GM23338 (cell line): ENCODE measurements around the gene ZMAT3. TPM values are rescaled to one million over a fixed set of nuclear protein-coding genes. Genes with fewer than 3 reads are reported as not detected.

Experiments used
- ATAC-seq: fragments of 200-7000 bp; cut with Tn5 transposase; 3 replicates; pipeline ENCODE4 v1.9.1; 2020
- DNase-seq: peaks from one replicate; pipeline ENCODE4 v3.0.0-alpha.2; 2015; ENCODE audit warnings: low spot score
- H2AFZ ChIP-seq: fragments of 200-600 bp; sonication (generic); 2 replicates; pipeline ENCODE4 v1.8.0; 2016; ENCODE audit warnings: antibody characterized with exemption, mild to moderate bottlenecking, moderate library complexity
- H3F3A ChIP-seq: fragments of 200-600 bp; sonication (generic); replicated peaks from 2 replicates; pipeline ENCODE4 v1.8.0; 2017; ENCODE audit warnings: antibody characterized with exemption, mixed run types, low read depth
- H3K27ac ChIP-seq: fragments of 200-600 bp; sonication (generic); 2 replicates; pipeline ENCODE4 v1.6.1; 2016; ENCODE audit warnings: low read depth
- H3K27me3 ChIP-seq: fragments of 200-600 bp; sonication (generic); 2 replicates; pipeline ENCODE4 v1.8.0; 2016; ENCODE audit warnings: mild to moderate bottlenecking, mixed run types, moderate library complexity; ENCODE audit not compliant: insufficient read depth
- H3K36me3 ChIP-seq: fragments of 200-600 bp; sonication (generic); 2 replicates; pipeline ENCODE4 v1.8.0; 2016; ENCODE audit warnings: mild to moderate bottlenecking; ENCODE audit not compliant: insufficient read depth
- H3K4me1 ChIP-seq: fragments of 200-600 bp; sonication (generic); 2 replicates; pipeline ENCODE4 v1.8.0; 2016; ENCODE audit warnings: mild to moderate bottlenecking, moderate library complexity; ENCODE audit not compliant: insufficient read depth
- H3K4me2 ChIP-seq: fragments of 200-600 bp; sonication (generic); 2 replicates; pipeline ENCODE4 v1.7.1; 2017; ENCODE audit warnings: mixed run types
- H3K4me3 ChIP-seq: fragments of 200-600 bp; sonication (generic); 2 replicates; pipeline ENCODE4 v1.6.1; 2016; ENCODE audit warnings: mixed run types
- H3K79me2 ChIP-seq: fragments of 200-600 bp; sonication (generic); replicated peaks from 2 replicates; pipeline ENCODE4 v1.8.0; 2017; ENCODE audit warnings: mild to moderate bottlenecking; ENCODE audit not compliant: insufficient read depth
- H3K9me2 ChIP-seq: fragments of 200-600 bp; sonication (generic); 2 replicates; pipeline ENCODE4 v1.8.0; 2017; ENCODE audit not compliant: insufficient read depth
- H4K20me1 ChIP-seq: fragments of 200-600 bp; sonication (generic); replicated peaks from 2 replicates; pipeline ENCODE4 v1.8.0; 2017; ENCODE audit warnings: mild to moderate bottlenecking; ENCODE audit not compliant: insufficient read depth
- H3K27ac Mint-ChIP-seq: 2 replicates; pipeline ENCODE4 v1.8.0; 2020; ENCODE audit warnings: inconsistent platforms, mild to moderate bottlenecking, moderate library complexity, mixed read lengths
- H3K27me3 Mint-ChIP-seq: 3 replicates; pipeline ENCODE4 v1.8.0; 2022; ENCODE audit warnings: low read depth, mild to moderate bottlenecking, moderate library complexity, mixed read lengths, inconsistent platforms; ENCODE audit not compliant: insufficient read depth, poor library complexity
- H3K36me3 Mint-ChIP-seq: 3 replicates; pipeline ENCODE4 v1.8.0; 2021; ENCODE audit warnings: low read depth, mild to moderate bottlenecking, inconsistent platforms, moderate library complexity, mixed read lengths
- H3K4me1 Mint-ChIP-seq: 3 replicates; pipeline ENCODE4 v1.8.0; 2020; ENCODE audit warnings: mild to moderate bottlenecking, inconsistent platforms, mixed read lengths
- H3K4me3 Mint-ChIP-seq: 3 replicates; pipeline ENCODE4 v1.8.0; 2021; ENCODE audit warnings: moderate library complexity, mild to moderate bottlenecking, inconsistent platforms, mixed read lengths
- H3K9me3 Mint-ChIP-seq: 3 replicates; pipeline ENCODE4 v1.8.0; 2020; ENCODE audit warnings: moderate library complexity, mild to moderate bottlenecking, inconsistent platforms, mixed read lengths
- JUNB ChIP-seq: IDR thresholded peaks from one replicate; pipeline ENCODE4 v1.6.1; 2016; ENCODE audit warnings: antibody characterized with exemption; ENCODE audit not compliant: unreplicated experiment
- NANOG ChIP-seq: IDR thresholded peaks from 2 replicates; pipeline ENCODE4 v1.6.1; 2016; ENCODE audit warnings: antibody characterized with exemption, borderline replicate concordance
- STAT1 ChIP-seq: IDR thresholded peaks from one replicate; pipeline ENCODE4 v1.6.1; 2016; ENCODE audit warnings: antibody characterized with exemption; ENCODE audit not compliant: unreplicated experiment
- ZNF331 ChIP-seq: fragments of 250-450 bp; sonication (Bioruptor Pico); IDR thresholded peaks from 2 replicates; pipeline ENCODE4 v1.5.0; 2020; ENCODE audit warnings: low read depth, mild to moderate bottlenecking, moderate library complexity
- polyA plus RNA-seq: library from polyadenylated mRNA; unstranded; fragments of >200 nt; fragmentation: Nextera tagmentation; extraction: Ambion mirVana; gene quantifications from 2 replicates; pipeline ENCODE4 v1.2.1, GENCODE V29; 2016
- total RNA-seq: library from RNA; depleted of rRNA; stranded (reverse); fragments of >200 nt; shearing (Covaris generic); gene quantifications from 2 replicates; pipeline ENCODE4 v1.2.3, GENCODE V29; 2014
- TF ChIP-seq, protein P1 (sequence below): IDR thresholded peaks from one replicate; pipeline ENCODE4 v1.6.1; 2018; ENCODE audit warnings: antibody characterized with exemption; ENCODE audit not compliant: unreplicated experiment
- TF ChIP-seq, protein P2 (sequence below), 2 experiments: fragments of 200-600 bp in 1 of 2; sonication (generic) in 1 of 2; conservative IDR thresholded peaks; 2 replicates each; pipeline versions ENCODE4 v1.5.1 to v1.6.1; 2016 to 2017; ENCODE audit warnings: antibody characterized with exemption in 2 of 2, low read depth in 2 of 2, mild to moderate bottlenecking in 2 of 2, moderate library complexity in 1 of 2
- TF ChIP-seq, protein P3 (sequence below): fragments of 250-450 bp; sonication (Bioruptor Pico); IDR thresholded peaks from 2 replicates; pipeline ENCODE4 v1.5.0; 2020; ENCODE audit warnings: mild to moderate bottlenecking, moderate library complexity
- TF ChIP-seq, protein P4 (sequence below): IDR thresholded peaks from 2 replicates; pipeline ENCODE4 v1.6.1; 2016; ENCODE audit warnings: antibody characterized with exemption

Gene ZMAT3
- total and polyA plus RNA-seq, 2 experiments from 2014 or later, result 10.0 to 17.3 TPM

DNA sequence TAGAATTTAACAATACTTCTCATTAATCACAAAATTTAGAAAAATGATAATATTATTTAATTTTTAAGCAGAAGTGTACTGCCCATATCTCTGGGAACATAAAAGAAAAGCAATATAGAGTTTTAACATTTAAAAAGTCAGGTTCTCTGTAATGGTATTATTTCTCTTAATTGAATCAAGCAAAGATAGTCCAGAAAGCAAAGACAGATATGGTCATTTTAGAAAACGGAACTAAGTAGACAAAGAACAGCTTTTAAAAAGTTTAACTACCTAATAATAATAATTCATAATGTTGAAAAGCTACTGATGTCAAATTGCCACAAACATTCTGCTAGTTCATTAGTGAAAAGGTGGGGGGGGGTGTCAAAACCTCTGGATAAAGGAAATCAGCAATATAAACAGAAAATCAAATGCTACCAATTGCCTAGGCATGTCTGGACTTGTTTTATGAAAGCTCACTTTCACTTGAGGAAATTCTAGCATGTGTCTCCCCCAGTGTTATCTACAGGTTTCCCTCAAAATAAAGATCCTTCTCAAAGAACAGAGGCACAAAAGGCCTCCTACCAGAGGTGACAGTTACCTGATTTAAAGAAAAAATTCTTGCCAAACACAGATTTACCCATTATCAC is 1.7 kb downstream of the ZMAT3 start:
- H3K36me3 Mint-ChIP-seq, result no peaks in the 10 kb centered on the region
- TF ChIP-seq NANOG (no peak), JUNB (no peak), ZNF331 (CRISPR knock-in tag) (no peak), STAT1 (no peak)
- TF ChIP-seq, protein P1, sequence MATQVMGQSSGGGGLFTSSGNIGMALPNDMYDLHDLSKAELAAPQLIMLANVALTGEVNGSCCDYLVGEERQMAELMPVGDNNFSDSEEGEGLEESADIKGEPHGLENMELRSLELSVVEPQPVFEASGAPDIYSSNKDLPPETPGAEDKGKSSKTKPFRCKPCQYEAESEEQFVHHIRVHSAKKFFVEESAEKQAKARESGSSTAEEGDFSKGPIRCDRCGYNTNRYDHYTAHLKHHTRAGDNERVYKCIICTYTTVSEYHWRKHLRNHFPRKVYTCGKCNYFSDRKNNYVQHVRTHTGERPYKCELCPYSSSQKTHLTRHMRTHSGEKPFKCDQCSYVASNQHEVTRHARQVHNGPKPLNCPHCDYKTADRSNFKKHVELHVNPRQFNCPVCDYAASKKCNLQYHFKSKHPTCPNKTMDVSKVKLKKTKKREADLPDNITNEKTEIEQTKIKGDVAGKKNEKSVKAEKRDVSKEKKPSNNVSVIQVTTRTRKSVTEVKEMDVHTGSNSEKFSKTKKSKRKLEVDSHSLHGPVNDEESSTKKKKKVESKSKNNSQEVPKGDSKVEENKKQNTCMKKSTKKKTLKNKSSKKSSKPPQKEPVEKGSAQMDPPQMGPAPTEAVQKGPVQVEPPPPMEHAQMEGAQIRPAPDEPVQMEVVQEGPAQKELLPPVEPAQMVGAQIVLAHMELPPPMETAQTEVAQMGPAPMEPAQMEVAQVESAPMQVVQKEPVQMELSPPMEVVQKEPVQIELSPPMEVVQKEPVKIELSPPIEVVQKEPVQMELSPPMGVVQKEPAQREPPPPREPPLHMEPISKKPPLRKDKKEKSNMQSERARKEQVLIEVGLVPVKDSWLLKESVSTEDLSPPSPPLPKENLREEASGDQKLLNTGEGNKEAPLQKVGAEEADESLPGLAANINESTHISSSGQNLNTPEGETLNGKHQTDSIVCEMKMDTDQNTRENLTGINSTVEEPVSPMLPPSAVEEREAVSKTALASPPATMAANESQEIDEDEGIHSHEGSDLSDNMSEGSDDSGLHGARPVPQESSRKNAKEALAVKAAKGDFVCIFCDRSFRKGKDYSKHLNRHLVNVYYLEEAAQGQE, result no peak
- TF ChIP-seq, protein P2, sequence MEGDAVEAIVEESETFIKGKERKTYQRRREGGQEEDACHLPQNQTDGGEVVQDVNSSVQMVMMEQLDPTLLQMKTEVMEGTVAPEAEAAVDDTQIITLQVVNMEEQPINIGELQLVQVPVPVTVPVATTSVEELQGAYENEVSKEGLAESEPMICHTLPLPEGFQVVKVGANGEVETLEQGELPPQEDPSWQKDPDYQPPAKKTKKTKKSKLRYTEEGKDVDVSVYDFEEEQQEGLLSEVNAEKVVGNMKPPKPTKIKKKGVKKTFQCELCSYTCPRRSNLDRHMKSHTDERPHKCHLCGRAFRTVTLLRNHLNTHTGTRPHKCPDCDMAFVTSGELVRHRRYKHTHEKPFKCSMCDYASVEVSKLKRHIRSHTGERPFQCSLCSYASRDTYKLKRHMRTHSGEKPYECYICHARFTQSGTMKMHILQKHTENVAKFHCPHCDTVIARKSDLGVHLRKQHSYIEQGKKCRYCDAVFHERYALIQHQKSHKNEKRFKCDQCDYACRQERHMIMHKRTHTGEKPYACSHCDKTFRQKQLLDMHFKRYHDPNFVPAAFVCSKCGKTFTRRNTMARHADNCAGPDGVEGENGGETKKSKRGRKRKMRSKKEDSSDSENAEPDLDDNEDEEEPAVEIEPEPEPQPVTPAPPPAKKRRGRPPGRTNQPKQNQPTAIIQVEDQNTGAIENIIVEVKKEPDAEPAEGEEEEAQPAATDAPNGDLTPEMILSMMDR (conservative IDR thresholded peaks at IDR 0.05; ENCODE audit: low read depth in 2 of 2), result no peak
- TF ChIP-seq, protein P3, sequence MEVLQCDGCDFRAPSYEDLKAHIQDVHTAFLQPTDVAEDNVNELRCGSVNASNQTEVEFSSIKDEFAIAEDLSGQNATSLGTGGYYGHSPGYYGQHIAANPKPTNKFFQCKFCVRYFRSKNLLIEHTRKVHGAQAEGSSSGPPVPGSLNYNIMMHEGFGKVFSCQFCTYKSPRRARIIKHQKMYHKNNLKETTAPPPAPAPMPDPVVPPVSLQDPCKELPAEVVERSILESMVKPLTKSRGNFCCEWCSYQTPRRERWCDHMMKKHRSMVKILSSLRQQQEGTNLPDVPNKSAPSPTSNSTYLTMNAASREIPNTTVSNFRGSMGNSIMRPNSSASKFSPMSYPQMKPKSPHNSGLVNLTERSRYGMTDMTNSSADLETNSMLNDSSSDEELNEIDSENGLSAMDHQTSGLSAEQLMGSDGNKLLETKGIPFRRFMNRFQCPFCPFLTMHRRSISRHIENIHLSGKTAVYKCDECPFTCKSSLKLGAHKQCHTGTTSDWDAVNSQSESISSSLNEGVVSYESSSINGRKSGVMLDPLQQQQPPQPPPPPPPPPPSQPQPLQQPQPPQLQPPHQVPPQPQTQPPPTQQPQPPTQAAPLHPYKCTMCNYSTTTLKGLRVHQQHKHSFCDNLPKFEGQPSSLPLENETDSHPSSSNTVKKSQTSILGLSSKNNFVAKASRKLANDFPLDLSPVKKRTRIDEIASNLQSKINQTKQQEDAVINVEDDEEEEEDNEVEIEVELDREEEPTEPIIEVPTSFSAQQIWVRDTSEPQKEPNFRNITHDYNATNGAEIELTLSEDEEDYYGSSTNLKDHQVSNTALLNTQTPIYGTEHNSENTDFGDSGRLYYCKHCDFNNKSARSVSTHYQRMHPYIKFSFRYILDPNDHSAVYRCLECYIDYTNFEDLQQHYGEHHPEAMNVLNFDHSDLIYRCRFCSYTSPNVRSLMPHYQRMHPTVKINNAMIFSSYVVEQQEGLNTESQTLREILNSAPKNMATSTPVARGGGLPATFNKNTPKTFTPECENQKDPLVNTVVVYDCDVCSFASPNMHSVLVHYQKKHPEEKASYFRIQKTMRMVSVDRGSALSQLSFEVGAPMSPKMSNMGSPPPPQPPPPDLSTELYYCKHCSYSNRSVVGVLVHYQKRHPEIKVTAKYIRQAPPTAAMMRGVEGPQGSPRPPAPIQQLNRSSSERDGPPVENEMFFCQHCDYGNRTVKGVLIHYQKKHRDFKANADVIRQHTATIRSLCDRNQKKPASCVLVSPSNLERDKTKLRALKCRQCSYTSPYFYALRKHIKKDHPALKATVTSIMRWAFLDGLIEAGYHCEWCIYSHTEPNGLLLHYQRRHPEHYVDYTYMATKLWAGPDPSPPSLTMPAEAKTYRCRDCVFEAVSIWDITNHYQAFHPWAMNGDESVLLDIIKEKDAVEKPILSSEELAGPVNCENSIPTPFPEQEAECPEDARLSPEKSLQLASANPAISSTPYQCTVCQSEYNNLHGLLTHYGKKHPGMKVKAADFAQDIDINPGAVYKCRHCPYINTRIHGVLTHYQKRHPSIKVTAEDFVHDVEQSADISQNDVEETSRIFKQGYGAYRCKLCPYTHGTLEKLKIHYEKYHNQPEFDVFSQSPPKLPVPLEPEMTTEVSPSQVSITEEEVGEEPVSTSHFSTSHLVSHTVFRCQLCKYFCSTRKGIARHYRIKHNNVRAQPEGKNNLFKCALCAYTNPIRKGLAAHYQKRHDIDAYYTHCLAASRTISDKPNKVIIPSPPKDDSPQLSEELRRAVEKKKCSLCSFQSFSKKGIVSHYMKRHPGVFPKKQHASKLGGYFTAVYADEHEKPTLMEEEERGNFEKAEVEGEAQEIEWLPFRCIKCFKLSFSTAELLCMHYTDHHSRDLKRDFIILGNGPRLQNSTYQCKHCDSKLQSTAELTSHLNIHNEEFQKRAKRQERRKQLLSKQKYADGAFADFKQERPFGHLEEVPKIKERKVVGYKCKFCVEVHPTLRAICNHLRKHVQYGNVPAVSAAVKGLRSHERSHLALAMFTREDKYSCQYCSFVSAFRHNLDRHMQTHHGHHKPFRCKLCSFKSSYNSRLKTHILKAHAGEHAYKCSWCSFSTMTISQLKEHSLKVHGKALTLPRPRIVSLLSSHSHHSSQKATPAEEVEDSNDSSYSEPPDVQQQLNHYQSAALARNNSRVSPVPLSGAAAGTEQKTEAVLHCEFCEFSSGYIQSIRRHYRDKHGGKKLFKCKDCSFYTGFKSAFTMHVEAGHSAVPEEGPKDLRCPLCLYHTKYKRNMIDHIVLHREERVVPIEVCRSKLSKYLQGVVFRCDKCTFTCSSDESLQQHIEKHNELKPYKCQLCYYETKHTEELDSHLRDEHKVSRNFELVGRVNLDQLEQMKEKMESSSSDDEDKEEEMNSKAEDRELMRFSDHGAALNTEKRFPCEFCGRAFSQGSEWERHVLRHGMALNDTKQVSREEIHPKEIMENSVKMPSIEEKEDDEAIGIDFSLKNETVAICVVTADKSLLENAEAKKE (CRISPR knock-in tag), result no peak
- TF ChIP-seq, protein P4, sequence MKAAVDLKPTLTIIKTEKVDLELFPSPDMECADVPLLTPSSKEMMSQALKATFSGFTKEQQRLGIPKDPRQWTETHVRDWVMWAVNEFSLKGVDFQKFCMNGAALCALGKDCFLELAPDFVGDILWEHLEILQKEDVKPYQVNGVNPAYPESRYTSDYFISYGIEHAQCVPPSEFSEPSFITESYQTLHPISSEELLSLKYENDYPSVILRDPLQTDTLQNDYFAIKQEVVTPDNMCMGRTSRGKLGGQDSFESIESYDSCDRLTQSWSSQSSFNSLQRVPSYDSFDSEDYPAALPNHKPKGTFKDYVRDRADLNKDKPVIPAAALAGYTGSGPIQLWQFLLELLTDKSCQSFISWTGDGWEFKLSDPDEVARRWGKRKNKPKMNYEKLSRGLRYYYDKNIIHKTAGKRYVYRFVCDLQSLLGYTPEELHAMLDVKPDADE, result no peak
- H3K27ac Mint-ChIP-seq, result no peak overlapping the region
- Histone ChIP-seq H3K36me3 (no peaks in the 10 kb centered on the region), H3K27ac (no peak overlapping the region), H3F3A (0 out of 2 replicates have a peak, but pooled peaks cover 3% of the 10 kb centered on the region), H3K4me1 (peaks cover 16% of the 10 kb centered on the region), H3K4me2 (peak overlapping the region; percentile 99), H3K79me2 (0 out of 2 replicates have a peak, but pooled peaks cover 8% of the 10 kb centered on the region), H3K27me3 (0 out of 2 replicates have a peak, but pooled peaks cover 3% of the 10 kb centered on the region), H2AFZ (no peak overlapping the region), H3K4me3 (peak overlapping the region; percentile 97), H4K20me1 (no peaks in the 10 kb centered on the region), H3K9me2 (0 out of 2 replicates have a peak, but pooled peaks cover 5% of the 10 kb centered on the region)
- ATAC-seq (no peak), DNase-seq (no peak)
- H3K4me3 Mint-ChIP-seq, result peak overlapping the region; percentile 32; the same call in 1 of the 3 replicates
- H3K9me3 Mint-ChIP-seq, result no peaks in the 10 kb centered on the region
- H3K4me1 Mint-ChIP-seq, result peaks cover 16% of the 10 kb centered on the region
- H3K27me3 Mint-ChIP-seq, result peaks cover 9% of the 10 kb centered on the region
